Type B pancreatic cell (in vitro differentiated cells): ENCODE data around the gene MASP1. TPM values are rescaled to one million over a fixed set of nuclear protein-coding genes. Genes with fewer than 3 reads are reported as not detected.

ENCODE experiments used
- DNase-seq: peaks from one replicate; pipeline ENCODE4 v3.0.0; 2021; ENCODE audit warnings: mixed read lengths; ENCODE audit not compliant: unreplicated experiment; ENCODE audit errors: extremely low spot score
- H3K27ac Mint-ChIP-seq: 2 replicates; pipeline ENCODE4 v1.8.0; 2021; ENCODE audit warnings: mild to moderate bottlenecking, mixed read lengths
- H3K27me3 Mint-ChIP-seq: 2 replicates; pipeline ENCODE4 v1.8.0; 2021; ENCODE audit warnings: mixed read lengths
- H3K36me3 Mint-ChIP-seq: 2 replicates; pipeline ENCODE4 v1.8.0; 2021; ENCODE audit warnings: mixed read lengths
- H3K4me1 Mint-ChIP-seq: one replicate; pipeline ENCODE4 v1.8.0; 2021; ENCODE audit warnings: mixed read lengths; ENCODE audit not compliant: unreplicated experiment
- H3K4me3 Mint-ChIP-seq: 2 replicates; pipeline ENCODE4 v1.8.0; 2021; ENCODE audit warnings: mild to moderate bottlenecking, mixed read lengths
- H3K9me3 Mint-ChIP-seq: 2 replicates; pipeline ENCODE4 v1.8.0; 2021; ENCODE audit warnings: mixed read lengths
- CTCF ChIP-seq: fragments of 200-600 bp; sonication (generic); conservative IDR thresholded peaks from 2 replicates; pipeline ENCODE4 v1.5.0; 2021; ENCODE audit warnings: antibody characterized with exemption, mild to moderate bottlenecking
- total RNA-seq: library from RNA; stranded (reverse); gene quantifications from 2 replicates; pipeline ENCODE4 v1.2.1, GENCODE V29; 2021; ENCODE audit warnings: low replicate concordance

The MASP1 gene
- total RNA-seq, 1 donor from 2014 or later, result 1.6 TPM

- no peak overlapping the region for H3K4me3 Mint-ChIP-seq
- H3K4me1 Mint-ChIP-seq, result peaks cover 28% of the 10 kb centered on the region
- no peaks in the 10 kb centered on the region for H3K36me3 Mint-ChIP-seq
- no peaks in the 10 kb centered on the region for H3K27me3 Mint-ChIP-seq
- no peak for TF ChIP-seq CTCF
- peaks cover 6% of the 10 kb centered on the region for H3K9me3 Mint-ChIP-seq
- DNase-seq, result no peak
- no peak overlapping the region for H3K27ac Mint-ChIP-seq
These were observed 26.6 kb downstream of the MASP1 start for GRCh38 chr3:187264911-187265310.

- DNase-seq, result no peak
- H3K9me3 Mint-ChIP-seq, result no peaks in the 10 kb centered on the region
- H3K4me3 Mint-ChIP-seq, result no peak overlapping the region
- H3K4me1 Mint-ChIP-seq, result peaks cover 28% of the 10 kb centered on the region
- H3K27me3 Mint-ChIP-seq, result no peaks in the 10 kb centered on the region
- H3K36me3 Mint-ChIP-seq, result no peaks in the 10 kb centered on the region
- H3K27ac Mint-ChIP-seq, result peak overlapping the region; percentile 20
- TF ChIP-seq CTCF, result no peak
These were observed 27.5 kb downstream of the MASP1 start for GRCh38 chr3:187264021-187264420.

- H3K36me3 Mint-ChIP-seq, result no peaks in the 10 kb centered on the region
- DNase-seq, result no peak
- no peak overlapping the region for H3K4me3 Mint-ChIP-seq
These were observed 28.3 kb downstream of the MASP1 start for GRCh38 chr3:187263270-187263669.

GRCh38 chr3:187262360-187262759, 29.2 kb downstream of the MASP1 start:
- no peak overlapping the region for H3K4me3 Mint-ChIP-seq
- no peak overlapping the region for H3K27ac Mint-ChIP-seq
- no peak for DNase-seq
- peaks cover 28% of the 10 kb centered on the region for H3K4me1 Mint-ChIP-seq
- H3K36me3 Mint-ChIP-seq, result no peaks in the 10 kb centered on the region
- no peaks in the 10 kb centered on the region for H3K27me3 Mint-ChIP-seq
- TF ChIP-seq CTCF, result no peak
- H3K9me3 Mint-ChIP-seq, result no peaks in the 10 kb centered on the region

More at GRCh38 chr3:187263270-187263669, 28.3 kb downstream of the MASP1 start:
- Mint-ChIP-seq H3K9me3 (no peaks in the 10 kb centered on the region), H3K27me3 (no peaks in the 10 kb centered on the region), H3K4me1 (peaks cover 28% of the 10 kb centered on the region), H3K27ac (peak overlapping the region; percentile 20)
- TF ChIP-seq CTCF, result no peak

GRCh38 chr3:187261541-187261969, 30.0 kb downstream of the MASP1 start:
- TF ChIP-seq CTCF, result no peak
- no peak for DNase-seq

GRCh38 chr3:187259171-187259570, 32.4 kb downstream of the MASP1 start:
- H3K36me3 Mint-ChIP-seq, result no peaks in the 10 kb centered on the region
- H3K9me3 Mint-ChIP-seq, result no peaks in the 10 kb centered on the region
- H3K27ac Mint-ChIP-seq, result no peak overlapping the region
- no peak for DNase-seq
- no peaks in the 10 kb centered on the region for H3K27me3 Mint-ChIP-seq
- peaks cover 13% of the 10 kb centered on the region for H3K4me1 Mint-ChIP-seq
- H3K4me3 Mint-ChIP-seq, result no peak overlapping the region
- TF ChIP-seq CTCF, result no peak

More at GRCh38 chr3:187261541-187261969, 30.0 kb downstream of the MASP1 start:
- H3K4me1 Mint-ChIP-seq, result peaks cover 28% of the 10 kb centered on the region
- H3K27ac Mint-ChIP-seq, result no peak overlapping the region
- H3K27me3 Mint-ChIP-seq, result no peaks in the 10 kb centered on the region
- H3K36me3 Mint-ChIP-seq, result no peaks in the 10 kb centered on the region
- no peaks in the 10 kb centered on the region for H3K9me3 Mint-ChIP-seq
- no peak overlapping the region for H3K4me3 Mint-ChIP-seq
